ENCODE measurements around the gene PARM1.

DNA sequence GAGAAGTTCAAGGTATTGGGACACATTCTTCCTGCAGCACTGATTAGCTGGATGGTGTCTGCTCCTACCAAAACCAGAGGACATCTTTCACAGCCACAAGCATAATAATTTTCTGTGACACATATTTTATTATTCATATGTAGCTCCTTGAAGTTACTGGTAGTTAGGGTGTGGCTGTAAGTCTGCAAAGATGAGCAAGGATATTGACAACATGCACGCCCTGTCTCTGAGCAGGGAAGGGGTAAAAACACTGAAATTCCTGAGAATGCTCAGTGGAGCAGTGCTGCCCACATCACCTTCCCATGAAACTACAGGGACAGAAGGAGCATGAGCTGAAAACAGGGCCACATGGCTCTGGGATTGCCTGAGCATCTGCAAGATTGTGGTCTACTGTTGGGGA lies 38.9 kb downstream of the PARM1 start:
- TF ChIP-seq EZH2 (IDR thresholded peaks at IDR 0.05; ENCODE audit: low read length, missing control alignments) = no peak
- TF ChIP-seq, protein P1, sequence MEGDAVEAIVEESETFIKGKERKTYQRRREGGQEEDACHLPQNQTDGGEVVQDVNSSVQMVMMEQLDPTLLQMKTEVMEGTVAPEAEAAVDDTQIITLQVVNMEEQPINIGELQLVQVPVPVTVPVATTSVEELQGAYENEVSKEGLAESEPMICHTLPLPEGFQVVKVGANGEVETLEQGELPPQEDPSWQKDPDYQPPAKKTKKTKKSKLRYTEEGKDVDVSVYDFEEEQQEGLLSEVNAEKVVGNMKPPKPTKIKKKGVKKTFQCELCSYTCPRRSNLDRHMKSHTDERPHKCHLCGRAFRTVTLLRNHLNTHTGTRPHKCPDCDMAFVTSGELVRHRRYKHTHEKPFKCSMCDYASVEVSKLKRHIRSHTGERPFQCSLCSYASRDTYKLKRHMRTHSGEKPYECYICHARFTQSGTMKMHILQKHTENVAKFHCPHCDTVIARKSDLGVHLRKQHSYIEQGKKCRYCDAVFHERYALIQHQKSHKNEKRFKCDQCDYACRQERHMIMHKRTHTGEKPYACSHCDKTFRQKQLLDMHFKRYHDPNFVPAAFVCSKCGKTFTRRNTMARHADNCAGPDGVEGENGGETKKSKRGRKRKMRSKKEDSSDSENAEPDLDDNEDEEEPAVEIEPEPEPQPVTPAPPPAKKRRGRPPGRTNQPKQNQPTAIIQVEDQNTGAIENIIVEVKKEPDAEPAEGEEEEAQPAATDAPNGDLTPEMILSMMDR (conservative IDR thresholded peaks at IDR 0.05 in 1 of 2, IDR thresholded peaks at IDR 0.05 in 1 of 2; ENCODE audit: low read depth in 1 of 2, low read length in 2 of 2) = no peak
